Natural killer cell (primary cell): ENCODE results near the gene RUVBL1. TPM values are rescaled to one million over a fixed set of nuclear protein-coding genes. Genes with fewer than 3 reads are reported as not detected.

Experiments used
- ATAC-seq, 3 donors: fragments of 150-1000 bp in 2 of 3; fragments of 200-7000 bp in 1 of 3; cut with Tn5 transposase; 1 replicate in 1 of 3; 2 replicates in 2 of 3; pipeline ENCODE4 v1.10.0; 2021; ENCODE audit warnings: mild to moderate bottlenecking in 2 of 3, moderate library complexity in 2 of 3
- DNase-seq, 2 donors: peaks; one replicate each; pipeline versions ENCODE4 v3.0.0 to v3.0.0-alpha.2; 2013 to 2021; ENCODE audit warnings: mixed read lengths in 1 of 2
- H3K27ac ChIP-seq: one replicate; pipeline ENCODE4 v1.5.1; 2013; ENCODE audit warnings: mild to moderate bottlenecking, low read length
- H3K27me3 ChIP-seq: one replicate; pipeline ENCODE4 v1.6.1; 2013; ENCODE audit warnings: low read length; ENCODE audit not compliant: control insufficient read depth, insufficient read depth
- H3K36me3 ChIP-seq: one replicate; pipeline ENCODE4 v1.6.1; 2013; ENCODE audit warnings: low read length; ENCODE audit not compliant: control insufficient read depth, insufficient read depth
- H3K4me1 ChIP-seq: one replicate; pipeline ENCODE4 v1.6.1; 2013; ENCODE audit warnings: low read length; ENCODE audit not compliant: control insufficient read depth, insufficient read depth
- H3K4me3 ChIP-seq: one replicate; pipeline ENCODE4 v1.5.1; 2013; ENCODE audit warnings: low read length
- H3K9me3 ChIP-seq: one replicate; pipeline ENCODE4 v1.6.1; 2013; ENCODE audit warnings: low read length; ENCODE audit not compliant: control insufficient read depth, insufficient read depth
- H3K27ac Mint-ChIP-seq, 2 donors: one replicate each; pipeline ENCODE4 v1.8.0; 2022; ENCODE audit warnings: mild to moderate bottlenecking in 2 of 2, mixed read lengths in 2 of 2, moderate library complexity in 1 of 2
- H3K27me3 Mint-ChIP-seq, 2 donors: one replicate each; pipeline ENCODE4 v1.8.0; 2022; ENCODE audit warnings: low read depth in 2 of 2, mixed read lengths in 2 of 2
- H3K36me3 Mint-ChIP-seq: one replicate; pipeline ENCODE4 v1.8.0; 2022; ENCODE audit warnings: mixed read lengths
- H3K4me1 Mint-ChIP-seq, 2 donors: one replicate each; pipeline ENCODE4 v1.8.0; 2022; ENCODE audit warnings: mixed read lengths in 2 of 2
- H3K4me3 Mint-ChIP-seq: one replicate; pipeline ENCODE4 v1.8.0; 2022; ENCODE audit warnings: mild to moderate bottlenecking, moderate library complexity, mixed read lengths
- H3K9me3 Mint-ChIP-seq, 2 donors: one replicate each; pipeline ENCODE4 v1.8.0; 2022; ENCODE audit warnings: mixed read lengths in 2 of 2
- CTCF ChIP-seq: fragments of 200-600 bp; IDR thresholded peaks from one replicate; pipeline ENCODE4 v1.8.0; 2022; ENCODE audit warnings: antibody characterized with exemption
- WGBS: methylation state at CpG from one replicate; pipeline ENCODE4 v1.1.7; 2013; ENCODE audit warnings: missing lambda C conversion rate; ENCODE audit not compliant: insufficient coverage; 5-methylcytosine and 5-hydroxymethylcytosine counted together
- intact Hi-C: fragments of 100-400 bp; cut with micrococcal nuclease; formaldehyde crosslinking; loops from one replicate; pipeline ENCODE4 v1.14.2; 2022
- total RNA-seq, 4 donors: library from RNA; stranded (reverse); fragments of 120-200 nt in 1 of 4; gene quantifications; one replicate each; pipeline versions ENCODE4 v1.2.3 to v1.2.4, GENCODE V29; 2013 to 2022

Gene RUVBL1
- total RNA-seq, 3 donors from 2014 or later (not counting 1 experiment from before 2014, with no cell fraction given): 11.9 to 18.5 (median 14.1) TPM

DNA sequence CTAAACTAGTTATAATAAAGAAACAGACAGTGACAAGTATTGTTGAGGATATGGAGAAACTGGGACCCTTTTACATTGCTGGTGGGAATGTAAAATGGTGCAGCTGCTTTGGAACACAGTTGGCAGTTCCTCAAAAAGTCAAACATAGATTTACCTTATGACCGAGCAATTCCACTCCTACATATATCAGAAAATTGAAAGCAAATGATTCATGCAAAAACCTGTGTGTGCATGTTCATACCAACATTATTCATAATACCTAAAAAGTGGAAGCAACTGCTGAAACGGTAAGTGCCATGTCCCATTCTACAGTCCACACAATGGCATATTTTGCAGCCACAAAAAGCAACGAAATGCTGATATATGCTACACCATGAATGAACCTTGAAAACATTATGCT, 83.6 kb downstream of the RUVBL1 start:
- Histone ChIP-seq H3K4me1 (no peaks in the 10 kb centered on the region), H3K36me3 (no peaks in the 10 kb centered on the region), H3K27me3 (peaks cover 5% of the 10 kb centered on the region), H3K4me3 (no peak overlapping the region), H3K9me3 (no peaks in the 10 kb centered on the region), H3K27ac (no peak overlapping the region)
- H3K9me3 Mint-ChIP-seq: no peaks in the 10 kb centered on the region
- WGBS: 72% methylated on average over 3 of the region's 3 CpGs
- no peaks in the 10 kb centered on the region for H3K36me3 Mint-ChIP-seq
- ATAC-seq (no peak), DNase-seq (no peak)
- no peak overlapping the region for H3K4me3 Mint-ChIP-seq
- no peaks in the 10 kb centered on the region for H3K4me1 Mint-ChIP-seq
- no peak for TF ChIP-seq CTCF
- intact Hi-C loops: no loop called here
- no peak overlapping the region for H3K27ac Mint-ChIP-seq
- H3K27me3 Mint-ChIP-seq: peaks cover 12 to 13% of the 10 kb centered on the region in 2 donors

DNA sequence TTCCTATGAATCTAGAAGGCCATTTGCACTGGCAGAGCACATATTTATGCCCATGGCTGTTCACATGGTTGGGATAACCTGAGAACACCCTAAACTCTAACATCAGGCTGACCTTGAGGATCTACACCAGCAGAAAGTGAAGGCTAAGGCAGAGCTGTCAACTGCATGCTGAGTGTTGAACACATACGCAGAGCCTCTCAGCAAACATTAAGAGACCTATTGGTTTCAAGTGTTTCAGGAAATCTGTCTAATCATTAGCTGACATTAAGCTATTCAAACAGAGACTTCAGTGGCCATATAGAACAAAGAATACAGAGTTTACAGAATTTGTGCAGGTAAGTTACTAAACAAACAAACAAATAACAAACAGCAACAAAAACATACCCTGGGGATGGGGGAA, 87.5 kb downstream of the RUVBL1 start:
- H3K27ac ChIP-seq: no peak overlapping the region
- H3K27me3 ChIP-seq: peaks cover 5% of the 10 kb centered on the region
- no peaks in the 10 kb centered on the region for H3K9me3 Mint-ChIP-seq
- no peak overlapping the region for H3K27ac Mint-ChIP-seq
- intact Hi-C loops: no loop called here
- no peaks in the 10 kb centered on the region for H3K36me3 ChIP-seq
- H3K9me3 ChIP-seq: no peaks in the 10 kb centered on the region
- no peak for TF ChIP-seq CTCF
- ATAC-seq (no peak), DNase-seq (no peak)
- no peak overlapping the region for H3K4me3 ChIP-seq
- peaks cover 9 to 12% of the 10 kb centered on the region in 2 donors for H3K27me3 Mint-ChIP-seq
- H3K4me1 ChIP-seq: no peaks in the 10 kb centered on the region
- 94% methylated on average over 1 of the region's 1 CpG for whole genome bisulfite sequencing
- H3K36me3 Mint-ChIP-seq: no peaks in the 10 kb centered on the region
- H3K4me1 Mint-ChIP-seq: no peaks in the 10 kb centered on the region
- no peak overlapping the region for H3K4me3 Mint-ChIP-seq

- Histone ChIP-seq H3K36me3 (no peaks in the 10 kb centered on the region), H3K27ac (no peak overlapping the region), H3K4me3 (no peak overlapping the region), H3K27me3 (peaks cover 2% of the 10 kb centered on the region), H3K4me1 (no peaks in the 10 kb centered on the region), H3K9me3 (no peaks in the 10 kb centered on the region)
- no peak overlapping the region for H3K4me3 Mint-ChIP-seq
- H3K27ac Mint-ChIP-seq: no peak overlapping the region
- intact Hi-C loops: no loop called here
- H3K36me3 Mint-ChIP-seq: no peaks in the 10 kb centered on the region
- TF ChIP-seq CTCF: no peak
- DNase-seq (no peak), ATAC-seq (no peak)
- H3K4me1 Mint-ChIP-seq: no peaks in the 10 kb centered on the region
- no peaks in the 10 kb centered on the region for H3K9me3 Mint-ChIP-seq
- H3K27me3 Mint-ChIP-seq: peaks cover 6% of the 10 kb centered on the region in 2 donors
These were observed 90.5 kb downstream of the RUVBL1 start for GRCh38 chr3:128033102-128033501.

Other genes with a start within 250 kb of the RUVBL1 start
- under 1 TPM in 1 of 3 donors, not detected in 2; 0.12 TPM for gene KBTBD12, start 208.6 kb downstream of the RUVBL1 start, total RNA-seq
- gene SEC61A1, start 71.4 kb downstream of the RUVBL1 start, total RNA-seq: 100 to 1,000 TPM; 143 to 172 (median 148) TPM
- gene EEFSEC, start 29.7 kb upstream of the RUVBL1 start, total RNA-seq: 10 to 100 TPM; 16.7 to 18.9 (median 17.6) TPM